ENCODE results near the gene SS18.

SS18 gene

DNA sequence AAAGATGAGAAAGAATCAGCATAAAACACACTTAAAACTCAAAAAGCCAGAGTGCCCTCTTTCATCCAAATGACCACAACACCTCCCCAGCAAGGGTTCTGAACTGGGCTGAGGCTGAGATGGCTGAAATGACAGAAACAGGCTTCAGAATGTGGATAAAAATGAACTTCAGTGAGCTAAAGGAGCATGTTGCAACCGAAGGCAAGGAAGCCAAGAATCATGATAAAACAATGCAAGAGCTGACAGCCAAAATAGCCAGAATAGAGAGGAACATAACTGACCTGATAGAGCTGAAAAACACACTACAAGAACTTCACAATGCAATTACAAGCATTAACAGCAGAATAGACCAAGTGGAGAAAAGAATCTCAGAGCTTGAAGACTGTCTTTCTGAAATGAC lies 31.1 kb upstream of the SS18 start:
- H3K27me3 ChIP-seq (replicated peaks in 2 of 5; ENCODE audit: control insufficient read depth in 4 of 5, insufficient read depth in 5 of 5, low read length in 4 of 5), result no peaks in the 10 kb centered on the region
- DNase-seq, result no peak
- H3K27ac ChIP-seq (ENCODE audit: insufficient read depth in 1 of 2, low read depth in 1 of 2, low read length in 2 of 2, poor library complexity in 1 of 2, severe bottlenecking in 2 of 2), result no peak overlapping the region
- H3K4me1 ChIP-seq (ENCODE audit: control extremely low read depth in 1 of 4, control insufficient read depth in 4 of 4, insufficient read depth in 4 of 4, low read length in 3 of 4), result no peaks in the 10 kb centered on the region
- 83% methylated on average over 1 of the region's 1 CpG for WGBS (ENCODE audit: insufficient coverage)
- peaks cover 0 to 7% (median 0%) of the 10 kb centered on the region in 5 experiments for H3K9me3 ChIP-seq (ENCODE audit: control extremely low read depth in 1 of 5, control insufficient read depth in 4 of 5, insufficient read depth in 2 of 5, low read depth in 1 of 5, low read length in 4 of 5)
- no peaks in the 10 kb centered on the region for H3K36me3 ChIP-seq (ENCODE audit: control insufficient read depth in 4 of 4, insufficient read depth in 4 of 4, low read length in 3 of 4)
- no peak overlapping the region for H3K4me3 ChIP-seq (ENCODE audit: control insufficient read depth in 1 of 7, extremely low read depth in 1 of 7, insufficient read depth in 4 of 7, low read depth in 2 of 7, low read length in 6 of 7)
- CTCF ChIA-PET, result no interaction called here
- POLR2A ChIA-PET, result no interaction called here

DNA sequence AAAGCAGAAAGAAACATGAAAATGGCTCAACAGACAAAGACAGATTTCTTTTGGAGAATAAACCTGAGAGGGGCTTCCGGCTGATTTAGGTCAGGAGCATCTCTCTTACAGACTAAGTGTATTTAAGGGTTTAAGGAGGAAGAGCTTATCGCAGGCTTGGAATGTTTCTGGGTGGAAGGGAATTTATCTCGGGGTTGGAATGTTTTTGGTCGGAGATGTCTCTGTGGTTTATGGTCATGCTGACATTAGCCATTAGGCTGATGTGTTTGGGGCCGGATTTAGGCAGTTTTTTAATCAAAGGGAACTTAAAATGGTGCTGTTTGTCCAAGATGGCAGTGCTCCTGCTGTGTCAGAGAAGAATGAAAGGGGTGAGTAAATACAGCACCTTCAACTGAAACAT lies 28.8 kb upstream of the SS18 start:
- H3K9me3 ChIP-seq (ENCODE audit: control extremely low read depth in 1 of 5, control insufficient read depth in 4 of 5, insufficient read depth in 2 of 5, low read depth in 1 of 5, low read length in 4 of 5), result peaks cover 0 to 7% (median 0%) of the 10 kb centered on the region in 5 experiments
- POLR2A ChIA-PET, result no interaction called here

DNA sequence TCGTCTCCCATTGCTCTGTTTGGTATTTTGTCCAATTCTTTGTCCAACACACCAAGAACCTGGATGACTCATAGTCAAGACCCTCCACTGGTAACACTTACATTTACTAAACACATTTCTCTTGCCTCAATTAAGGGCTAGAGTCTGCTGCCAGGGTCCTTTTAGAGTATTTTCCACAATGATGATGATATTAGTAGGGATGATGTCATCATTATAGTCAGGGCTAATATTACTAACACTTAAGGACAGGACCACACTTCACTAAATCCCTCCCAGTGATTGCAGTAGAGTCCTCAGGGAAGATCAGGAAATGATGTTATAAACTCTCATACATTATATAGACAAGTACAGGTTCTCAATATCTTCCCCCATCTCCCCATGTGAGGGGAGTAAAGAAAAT lies 13.6 kb upstream of the SS18 start:
- no peaks in the 10 kb centered on the region for H3K36me3 ChIP-seq (ENCODE audit: control insufficient read depth in 4 of 4, insufficient read depth in 4 of 4, low read length in 3 of 4)
- no peak for DNase-seq
- no peak overlapping the region for H3K4me3 ChIP-seq (ENCODE audit: control insufficient read depth in 1 of 7, extremely low read depth in 1 of 7, insufficient read depth in 4 of 7, low read depth in 2 of 7, low read length in 6 of 7)
- POLR2A ChIA-PET, result no interaction called here
- H3K27me3 ChIP-seq (replicated peaks in 2 of 5; ENCODE audit: control insufficient read depth in 4 of 5, insufficient read depth in 5 of 5, low read length in 4 of 5), result no peaks in the 10 kb centered on the region
- CTCF ChIA-PET, result no interaction called here
- H3K4me1 ChIP-seq (ENCODE audit: control extremely low read depth in 1 of 4, control insufficient read depth in 4 of 4, insufficient read depth in 4 of 4, low read length in 3 of 4), result no peaks in the 10 kb centered on the region
- whole genome bisulfite sequencing (ENCODE audit: insufficient coverage), result 100% methylated on average over 1 of the region's 1 CpG
- no peak overlapping the region for H3K27ac ChIP-seq (ENCODE audit: insufficient read depth in 1 of 2, low read depth in 1 of 2, low read length in 2 of 2, poor library complexity in 1 of 2, severe bottlenecking in 2 of 2)
- H3K9me3 ChIP-seq (ENCODE audit: control extremely low read depth in 1 of 5, control insufficient read depth in 4 of 5, insufficient read depth in 2 of 5, low read depth in 1 of 5, low read length in 4 of 5), result no peaks in the 10 kb centered on the region

More for the DNA sequence above, 28.8 kb upstream of the SS18 start:
- Histone ChIP-seq H3K36me3 (ENCODE audit: control insufficient read depth in 4 of 4, insufficient read depth in 4 of 4, low read length in 3 of 4) (no peaks in the 10 kb centered on the region), H3K4me1 (ENCODE audit: control extremely low read depth in 1 of 4, control insufficient read depth in 4 of 4, insufficient read depth in 4 of 4, low read length in 3 of 4) (no peaks in the 10 kb centered on the region), H3K27ac (ENCODE audit: insufficient read depth in 1 of 2, low read depth in 1 of 2, low read length in 2 of 2, poor library complexity in 1 of 2, severe bottlenecking in 2 of 2) (no peak overlapping the region), H3K4me3 (ENCODE audit: control insufficient read depth in 1 of 7, extremely low read depth in 1 of 7, insufficient read depth in 4 of 7, low read depth in 2 of 7, low read length in 6 of 7) (no peak overlapping the region), H3K27me3 (replicated peaks in 2 of 5; ENCODE audit: control insufficient read depth in 4 of 5, insufficient read depth in 5 of 5, low read length in 4 of 5) (no peaks in the 10 kb centered on the region)
- CTCF ChIA-PET, result no interaction called here
- DNase-seq, result no peak
- WGBS (ENCODE audit: insufficient coverage), result 100% methylated on average over 4 of the region's 5 CpGs

DNA sequence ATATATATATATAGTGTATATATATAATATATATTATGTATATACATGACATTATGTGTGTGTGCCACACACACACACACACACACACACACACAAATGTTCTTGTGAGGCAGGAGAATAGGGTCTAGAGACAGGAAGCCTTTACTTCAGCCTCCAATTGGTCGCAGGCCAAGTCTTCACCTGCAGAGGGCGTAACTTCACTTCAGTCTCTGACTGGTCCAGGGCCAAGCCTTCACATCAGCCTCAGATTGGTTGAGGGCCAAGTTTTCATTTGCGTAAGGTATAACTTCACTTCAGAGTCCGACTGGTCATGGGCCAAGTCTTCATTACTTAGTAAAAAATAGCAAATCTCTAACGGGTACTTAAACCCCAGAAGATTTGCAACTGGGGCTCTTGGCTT lies 13.2 kb upstream of the SS18 start:
- Histone ChIP-seq H3K4me1 (ENCODE audit: control extremely low read depth in 1 of 4, control insufficient read depth in 4 of 4, insufficient read depth in 4 of 4, low read length in 3 of 4) (no peaks in the 10 kb centered on the region), H3K4me3 (ENCODE audit: control insufficient read depth in 1 of 7, extremely low read depth in 1 of 7, insufficient read depth in 4 of 7, low read depth in 2 of 7, low read length in 6 of 7) (no peak overlapping the region), H3K27me3 (replicated peaks in 2 of 5; ENCODE audit: control insufficient read depth in 4 of 5, insufficient read depth in 5 of 5, low read length in 4 of 5) (no peaks in the 10 kb centered on the region), H3K9me3 (ENCODE audit: control extremely low read depth in 1 of 5, control insufficient read depth in 4 of 5, insufficient read depth in 2 of 5, low read depth in 1 of 5, low read length in 4 of 5) (no peaks in the 10 kb centered on the region), H3K36me3 (ENCODE audit: control insufficient read depth in 4 of 4, insufficient read depth in 4 of 4, low read length in 3 of 4) (no peaks in the 10 kb centered on the region), H3K27ac (ENCODE audit: insufficient read depth in 1 of 2, low read depth in 1 of 2, low read length in 2 of 2, poor library complexity in 1 of 2, severe bottlenecking in 2 of 2) (no peak overlapping the region)
- ChIA-PET POLR2A (no interaction called here), CTCF (interaction anchor here (1.5 kb wide), 1 partner anchor 11 kb away, joined by 4 read pairs; no protein-coding TSS in a partner anchor)
- 100% methylated on average over 5 of the region's 5 CpGs for WGBS (ENCODE audit: insufficient coverage)
- DNase-seq, result peak in 1 of 3 donors; percentile 10

DNA sequence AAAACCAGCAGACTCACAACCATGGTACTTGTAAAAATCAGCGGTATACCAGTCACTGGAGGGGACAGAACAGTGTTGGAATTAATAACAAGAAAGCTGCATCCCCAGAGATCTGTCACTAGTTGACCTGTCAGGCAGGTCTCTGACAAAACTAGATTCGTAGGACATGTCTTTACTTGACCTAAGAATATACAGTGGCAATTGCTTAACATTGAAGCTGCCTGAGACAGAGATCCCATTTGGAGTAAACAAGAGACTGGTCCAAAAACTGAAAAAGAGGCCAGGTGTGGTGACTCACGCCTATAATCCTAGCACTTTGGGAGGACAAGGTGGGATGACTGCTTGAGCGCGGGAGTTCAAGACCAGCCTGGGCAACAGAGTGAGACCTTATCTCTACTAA lies 7.2 kb upstream of the SS18 start:
- Histone ChIP-seq H3K9me3 (ENCODE audit: control extremely low read depth in 1 of 5, control insufficient read depth in 4 of 5, insufficient read depth in 2 of 5, low read depth in 1 of 5, low read length in 4 of 5) (no peaks in the 10 kb centered on the region), H3K27me3 (replicated peaks in 2 of 5; ENCODE audit: control insufficient read depth in 4 of 5, insufficient read depth in 5 of 5, low read length in 4 of 5) (no peaks in the 10 kb centered on the region), H3K36me3 (ENCODE audit: control insufficient read depth in 4 of 4, insufficient read depth in 4 of 4, low read length in 3 of 4) (no peaks in the 10 kb centered on the region), H3K4me1 (ENCODE audit: control extremely low read depth in 1 of 4, control insufficient read depth in 4 of 4, insufficient read depth in 4 of 4, low read length in 3 of 4) (no peaks in the 10 kb centered on the region), H3K4me3 (ENCODE audit: control insufficient read depth in 1 of 7, extremely low read depth in 1 of 7, insufficient read depth in 4 of 7, low read depth in 2 of 7, low read length in 6 of 7) (no peak overlapping the region), H3K27ac (ENCODE audit: insufficient read depth in 1 of 2, low read depth in 1 of 2, low read length in 2 of 2, poor library complexity in 1 of 2, severe bottlenecking in 2 of 2) (no peak overlapping the region)
- POLR2A ChIA-PET, result no interaction called here
- DNase-seq, result no peak
- 100% methylated on average over 2 of the region's 5 CpGs for WGBS (ENCODE audit: insufficient coverage)
- CTCF ChIA-PET, result interaction anchor here (2.7 kb wide), 1 partner anchor 63 kb away, joined by 7 read pairs; no protein-coding TSS in a partner anchor

DNA sequence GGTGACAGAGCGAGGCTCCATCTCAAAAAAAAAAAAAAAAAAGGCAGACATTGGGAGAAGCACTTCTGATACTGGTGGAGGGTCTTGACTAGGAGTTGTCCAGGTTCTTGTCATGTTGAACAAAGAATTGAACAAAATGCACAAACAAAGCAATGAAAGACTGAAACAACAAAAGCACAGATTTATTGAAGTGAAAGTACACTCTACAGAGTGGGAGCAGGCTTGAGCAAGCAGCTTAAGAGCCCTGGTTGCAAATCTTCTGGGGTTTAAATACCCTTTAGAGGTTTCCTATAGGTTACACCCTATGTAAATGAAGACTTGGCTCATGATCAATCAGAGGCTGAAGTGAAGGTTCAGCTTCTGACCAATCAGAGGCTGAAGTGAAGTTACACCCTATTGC lies 6.4 kb upstream of the SS18 start:
- 100% methylated on average over 1 of the region's 1 CpG for WGBS (ENCODE audit: insufficient coverage)
- POLR2A ChIA-PET, result no interaction called here

GRCh38 chr18:26091047-26091630 lies 726 bp upstream of the SS18 start:
- 3% methylated on average over 24 of the region's 29 CpGs for WGBS (ENCODE audit: insufficient coverage)
- H3K27ac ChIP-seq (ENCODE audit: insufficient read depth in 1 of 2, low read depth in 1 of 2, low read length in 2 of 2, poor library complexity in 1 of 2, severe bottlenecking in 2 of 2), result peak overlapping the region; percentile 94 to 97
- H3K36me3 ChIP-seq (ENCODE audit: control insufficient read depth in 4 of 4, insufficient read depth in 4 of 4, low read length in 3 of 4), result peaks cover 0 to 8% (median 4%) of the 10 kb centered on the region in 4 experiments
- H3K4me1 ChIP-seq (ENCODE audit: control extremely low read depth in 1 of 4, control insufficient read depth in 4 of 4, insufficient read depth in 4 of 4, low read length in 3 of 4), result peaks cover 9 to 27% (median 20%) of the 10 kb centered on the region in 4 experiments
- peak overlapping the region; percentile 90 to 100 (median 96) for H3K4me3 ChIP-seq (ENCODE audit: control insufficient read depth in 1 of 7, extremely low read depth in 1 of 7, insufficient read depth in 4 of 7, low read depth in 2 of 7, low read length in 6 of 7)
- H3K27me3 ChIP-seq (replicated peaks in 2 of 5; ENCODE audit: control insufficient read depth in 4 of 5, insufficient read depth in 5 of 5, low read length in 4 of 5), result no peaks in the 10 kb centered on the region
- DNase-seq, result no peak
- H3K9me3 ChIP-seq (ENCODE audit: control extremely low read depth in 1 of 5, control insufficient read depth in 4 of 5, insufficient read depth in 2 of 5, low read depth in 1 of 5, low read length in 4 of 5), result no peaks in the 10 kb centered on the region
- CTCF ChIA-PET, result no interaction called here
- POLR2A ChIA-PET, result interaction anchor here (0.6 to 1.0 kb wide), 2 partner anchors 13 to 1365 kb away, joined by 3 read pairs; no protein-coding TSS in a partner anchor

More for the DNA sequence above, 6.4 kb upstream of the SS18 start:
- Histone ChIP-seq H3K36me3 (ENCODE audit: control insufficient read depth in 4 of 4, insufficient read depth in 4 of 4, low read length in 3 of 4) (no peaks in the 10 kb centered on the region), H3K27ac (ENCODE audit: insufficient read depth in 1 of 2, low read depth in 1 of 2, low read length in 2 of 2, poor library complexity in 1 of 2, severe bottlenecking in 2 of 2) (no peak overlapping the region), H3K9me3 (ENCODE audit: control extremely low read depth in 1 of 5, control insufficient read depth in 4 of 5, insufficient read depth in 2 of 5, low read depth in 1 of 5, low read length in 4 of 5) (no peaks in the 10 kb centered on the region), H3K27me3 (replicated peaks in 2 of 5; ENCODE audit: control insufficient read depth in 4 of 5, insufficient read depth in 5 of 5, low read length in 4 of 5) (no peaks in the 10 kb centered on the region), H3K4me3 (ENCODE audit: control insufficient read depth in 1 of 7, extremely low read depth in 1 of 7, insufficient read depth in 4 of 7, low read depth in 2 of 7, low read length in 6 of 7) (no peak overlapping the region), H3K4me1 (ENCODE audit: control extremely low read depth in 1 of 4, control insufficient read depth in 4 of 4, insufficient read depth in 4 of 4, low read length in 3 of 4) (no peaks in the 10 kb centered on the region)
- DNase-seq, result no peak
- CTCF ChIA-PET, result interaction anchor here (2.7 kb wide), 1 partner anchor 63 kb away, joined by 7 read pairs; no protein-coding TSS in a partner anchor
